ENCODE measurements around the gene UBE2S. TPM values are rescaled to one million over a fixed set of nuclear protein-coding genes. Genes with fewer than 3 reads are reported as not detected.

The UBE2S gene
- total RNA-seq, 4 donors from 2014 or later, result 5.7 to 13.3 (median 9.8) TPM

- TF ChIP-seq, protein P1, sequence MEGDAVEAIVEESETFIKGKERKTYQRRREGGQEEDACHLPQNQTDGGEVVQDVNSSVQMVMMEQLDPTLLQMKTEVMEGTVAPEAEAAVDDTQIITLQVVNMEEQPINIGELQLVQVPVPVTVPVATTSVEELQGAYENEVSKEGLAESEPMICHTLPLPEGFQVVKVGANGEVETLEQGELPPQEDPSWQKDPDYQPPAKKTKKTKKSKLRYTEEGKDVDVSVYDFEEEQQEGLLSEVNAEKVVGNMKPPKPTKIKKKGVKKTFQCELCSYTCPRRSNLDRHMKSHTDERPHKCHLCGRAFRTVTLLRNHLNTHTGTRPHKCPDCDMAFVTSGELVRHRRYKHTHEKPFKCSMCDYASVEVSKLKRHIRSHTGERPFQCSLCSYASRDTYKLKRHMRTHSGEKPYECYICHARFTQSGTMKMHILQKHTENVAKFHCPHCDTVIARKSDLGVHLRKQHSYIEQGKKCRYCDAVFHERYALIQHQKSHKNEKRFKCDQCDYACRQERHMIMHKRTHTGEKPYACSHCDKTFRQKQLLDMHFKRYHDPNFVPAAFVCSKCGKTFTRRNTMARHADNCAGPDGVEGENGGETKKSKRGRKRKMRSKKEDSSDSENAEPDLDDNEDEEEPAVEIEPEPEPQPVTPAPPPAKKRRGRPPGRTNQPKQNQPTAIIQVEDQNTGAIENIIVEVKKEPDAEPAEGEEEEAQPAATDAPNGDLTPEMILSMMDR (IDR thresholded peaks at IDR 0.05), result no peak
- no peak for TF ChIP-seq POLR2A (IDR thresholded peaks at IDR 0.05)
- no peak for DNase-seq
- intact Hi-C loops (cut with DNase I), result no loop called here
- no peaks in the 10 kb centered on the region for H3K36me3 ChIP-seq
- H3K27ac ChIP-seq, result no peak overlapping the region
- H3K9me3 ChIP-seq, result no peaks in the 10 kb centered on the region
- WGBS, 2 donors, result 80 to 83% methylated on average over 4 of the region's 4 CpGs
- no peak overlapping the region for H3K4me3 ChIP-seq (replicated peaks in 1 of 3)
- H3K27me3 ChIP-seq, result no peaks in the 10 kb centered on the region
- H3K4me1 ChIP-seq, result no peaks in the 10 kb centered on the region
These were observed 26.9 kb upstream of the UBE2S start for GRCh38 chr19:55434356-55434919.

DNA sequence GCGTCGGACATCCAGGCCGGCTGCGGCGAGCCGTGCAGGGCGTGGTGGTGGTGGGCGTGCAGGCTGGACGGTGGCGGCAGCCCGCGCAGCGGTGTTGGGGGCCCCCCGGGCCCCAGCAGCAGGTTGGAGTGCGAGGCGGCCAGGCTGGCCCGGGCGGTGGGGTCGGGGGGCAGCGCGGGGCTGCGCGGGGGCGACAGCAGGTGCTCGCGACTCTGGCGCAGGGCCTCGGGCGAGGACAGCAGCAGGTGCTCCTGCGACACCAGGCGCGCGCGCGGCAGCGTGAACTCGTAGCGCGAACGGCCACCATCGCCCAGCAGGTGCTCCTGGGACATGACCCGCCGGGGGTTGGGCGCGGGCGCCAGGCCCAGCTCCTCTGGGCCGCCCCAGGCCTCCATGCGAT is 25.7 kb upstream of the UBE2S start:
- Histone ChIP-seq H3K27me3 (no peaks in the 10 kb centered on the region), H3K4me3 (replicated peaks in 1 of 3) (no peak overlapping the region), H3K36me3 (no peaks in the 10 kb centered on the region), H3K4me1 (no peaks in the 10 kb centered on the region), H3K9me3 (no peaks in the 10 kb centered on the region), H3K27ac (no peak overlapping the region)
- no peak for TF ChIP-seq POLR2A (IDR thresholded peaks at IDR 0.05)
- TF ChIP-seq, protein P1 (IDR thresholded peaks at IDR 0.05), result no peak
- no peak for DNase-seq
- intact Hi-C loops (cut with DNase I), result no loop called here
- WGBS, 2 donors, result no CpG with 5 or more reads among the region's 48 CpGs

DNA sequence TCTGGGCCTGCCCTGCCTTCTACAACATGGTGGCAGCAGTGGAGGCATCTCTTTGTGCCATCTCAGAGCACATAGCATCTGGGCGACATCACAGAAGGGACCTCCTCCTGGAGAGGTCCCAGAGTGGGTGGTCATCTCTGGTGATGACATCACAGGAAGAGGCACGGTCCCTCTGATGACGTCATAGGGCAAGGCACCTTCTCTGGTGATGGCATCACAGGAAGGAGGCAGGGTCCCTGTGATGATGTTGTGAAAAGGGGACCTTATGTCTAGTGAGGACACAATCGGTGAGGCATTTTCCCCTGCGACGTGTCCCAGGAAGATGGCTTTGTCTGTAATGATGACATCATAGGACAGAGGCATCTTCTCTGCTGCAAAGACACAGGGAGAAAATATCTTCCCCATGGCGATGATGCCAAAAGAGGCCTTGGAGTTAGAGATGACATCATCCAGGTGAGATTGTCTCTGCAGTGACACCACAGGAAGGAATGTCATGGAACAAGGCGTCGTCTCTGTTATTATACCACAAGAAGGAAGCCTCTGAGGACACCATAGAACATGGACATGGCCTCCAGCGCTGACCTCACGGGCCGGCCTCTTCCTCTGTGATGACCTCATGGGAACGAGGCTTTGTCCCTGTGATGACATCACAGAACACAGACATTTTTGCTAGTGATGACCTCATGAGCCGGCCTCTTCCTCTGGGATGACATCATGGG is 24.8 kb upstream of the UBE2S start:
- no peaks in the 10 kb centered on the region for H3K36me3 ChIP-seq
- 86 to 87% methylated on average over 13 to 14 of the region's 14 CpGs for WGBS, 2 donors
- no peak for DNase-seq
- no peaks in the 10 kb centered on the region for H3K27me3 ChIP-seq
- intact Hi-C loops (cut with DNase I), result no loop called here
- H3K27ac ChIP-seq, result no peak overlapping the region
- no peak for TF ChIP-seq POLR2A (IDR thresholded peaks at IDR 0.05)
- TF ChIP-seq, protein P1 (IDR thresholded peaks at IDR 0.05), result no peak
- H3K4me3 ChIP-seq (replicated peaks in 1 of 3), result no peak overlapping the region
- H3K9me3 ChIP-seq, result no peaks in the 10 kb centered on the region
- no peaks in the 10 kb centered on the region for H3K4me1 ChIP-seq

GRCh38 chr19:55431183-55431582 is 23.6 kb upstream of the UBE2S start:
- no peak overlapping the region for H3K27ac ChIP-seq
- no peak for DNase-seq
- no peak for TF ChIP-seq POLR2A (IDR thresholded peaks at IDR 0.05)
- TF ChIP-seq, protein P1 (IDR thresholded peaks at IDR 0.05), result no peak
- 94 to 100% methylated on average over 1 of the region's 1 CpG for WGBS, 2 donors
- intact Hi-C loops (cut with DNase I), result no loop called here
- no peaks in the 10 kb centered on the region for H3K9me3 ChIP-seq
- H3K4me3 ChIP-seq (replicated peaks in 1 of 3), result no peak overlapping the region
- no peaks in the 10 kb centered on the region for H3K36me3 ChIP-seq
- H3K27me3 ChIP-seq, result no peaks in the 10 kb centered on the region
- H3K4me1 ChIP-seq, result no peaks in the 10 kb centered on the region

DNA sequence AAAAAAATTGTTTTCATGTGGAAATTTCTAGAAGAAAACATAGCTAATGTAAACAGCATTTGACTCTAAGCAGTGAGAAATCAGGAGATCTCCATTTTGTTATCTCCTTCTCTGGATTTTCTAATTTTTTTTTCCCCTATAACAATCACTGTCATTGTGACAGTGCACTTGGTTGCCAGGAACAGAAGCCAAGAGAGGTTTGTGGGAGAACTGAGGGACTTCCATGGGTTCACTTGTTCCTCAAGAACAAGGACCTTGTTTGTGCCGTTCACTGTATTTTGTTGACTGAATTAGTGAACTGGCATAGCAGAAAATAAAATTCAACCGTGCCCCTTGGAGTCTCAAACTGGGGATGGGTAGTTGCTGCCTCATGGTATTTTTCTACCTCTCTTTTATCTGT is 18.5 kb upstream of the UBE2S start:
- 67 to 75% methylated on average over 2 of the region's 2 CpGs for WGBS, 2 donors
- Histone ChIP-seq H3K4me1 (no peaks in the 10 kb centered on the region), H3K9me3 (no peaks in the 10 kb centered on the region), H3K27me3 (no peaks in the 10 kb centered on the region), H3K4me3 (replicated peaks in 1 of 3) (no peak overlapping the region), H3K36me3 (no peaks in the 10 kb centered on the region), H3K27ac (no peak overlapping the region)
- no peak for DNase-seq
- intact Hi-C loops (cut with DNase I), result loop anchor here (10.0 kb wide), 1 partner anchor 121 kb away; no protein-coding TSS in a partner anchor
- TF ChIP-seq, protein P1 (IDR thresholded peaks at IDR 0.05), result no peak
- no peak for TF ChIP-seq POLR2A (IDR thresholded peaks at IDR 0.05)
